Activated T-helper 1 cell treated with anti-CD3 and anti-CD28 coated beads, Interleukin-2, amount 50 U/mL, for 16 hours (primary cell): Measurements from ENCODE around the gene CAPZB.

ENCODE experiments used
- DNase-seq, 2 donors: peaks; one replicate each; pipeline ENCODE4 v3.0.0-alpha.2; 2020; ENCODE audit warnings: low read depth in 1 of 2, low spot score in 1 of 2

CAPZB gene

GRCh38 chr1:19390166-19390850, 95.0 kb downstream of the CAPZB start:
- DNase-seq = no peak

- DNase-seq = no peak
Measured at GRCh38 chr1:19388980-19389379, 96.4 kb downstream of the CAPZB start.

GRCh38 chr1:19387045-19387467, 98.3 kb downstream of the CAPZB start:
- no peak for DNase-seq

- no peak for DNase-seq
Measured at GRCh38 chr1:19385869-19386591, 99.3 kb downstream of the CAPZB start.

GRCh38 chr1:19385221-19385620, 100.1 kb downstream of the CAPZB start:
- DNase-seq = no peak

- DNase-seq = no peak
Measured at GRCh38 chr1:19384772-19385187, 100.6 kb downstream of the CAPZB start.

- no peak for DNase-seq
Measured at GRCh38 chr1:19384113-19384512, 101.2 kb downstream of the CAPZB start.

- no peak for DNase-seq
Measured at GRCh38 chr1:19382222-19382621, 103.1 kb downstream of the CAPZB start.

- DNase-seq = no peak
Measured at GRCh38 chr1:19381261-19381660, 104.1 kb downstream of the CAPZB start.

- DNase-seq = no peak
Measured at GRCh38 chr1:19377812-19378718, 107.3 kb downstream of the CAPZB start.

- no peak for DNase-seq
Measured at GRCh38 chr1:19376428-19377372, 108.6 kb downstream of the CAPZB start.

- DNase-seq = no peak
Measured at GRCh38 chr1:19375631-19376400, 109.5 kb downstream of the CAPZB start.

- DNase-seq = no peak
Measured at GRCh38 chr1:19374926-19375325, 110.4 kb downstream of the CAPZB start.

GRCh38 chr1:19374083-19374801, 111.1 kb downstream of the CAPZB start:
- DNase-seq = no peak

GRCh38 chr1:19373211-19374082, 111.9 kb downstream of the CAPZB start:
- no peak for DNase-seq

GRCh38 chr1:19372602-19373001, 112.7 kb downstream of the CAPZB start:
- DNase-seq = no peak

- no peak for DNase-seq
Measured at GRCh38 chr1:19372136-19372514, 113.2 kb downstream of the CAPZB start.
